ENCODE results near the gene LRRC56.

- TF ChIP-seq ZNF710 (CRISPR knock-in tag; IDR thresholded peaks at IDR 0.05; ENCODE audit: borderline replicate concordance) (no peak), PBX3 (CRISPR knock-in tag; IDR thresholded peaks at IDR 0.05; ENCODE audit: borderline replicate concordance) (no peak)
Measured at GRCh38 chr11:495537-495931, 41.8 kb upstream of the LRRC56 start.
